22Rv1 (cell line): ENCODE data around the gene PLEKHG2.

Experiments
- H3K27ac ChIP-seq: fragments of 450-650 bp; 2 replicates; pipeline ENCODE4 v1.5.1; 2017
- ZFX ChIP-seq: fragments of 450-650 bp; IDR thresholded peaks from 2 replicates; pipeline ENCODE4 v1.6.1; 2017; ENCODE audit warnings: antibody characterized with exemption, borderline replicate concordance
- TF ChIP-seq, protein P1 (sequence below): fragments of 450-650 bp; IDR thresholded peaks from 2 replicates; pipeline ENCODE4 v1.5.1; 2017; ENCODE audit warnings: mild to moderate bottlenecking

The PLEKHG2 gene

DNA sequence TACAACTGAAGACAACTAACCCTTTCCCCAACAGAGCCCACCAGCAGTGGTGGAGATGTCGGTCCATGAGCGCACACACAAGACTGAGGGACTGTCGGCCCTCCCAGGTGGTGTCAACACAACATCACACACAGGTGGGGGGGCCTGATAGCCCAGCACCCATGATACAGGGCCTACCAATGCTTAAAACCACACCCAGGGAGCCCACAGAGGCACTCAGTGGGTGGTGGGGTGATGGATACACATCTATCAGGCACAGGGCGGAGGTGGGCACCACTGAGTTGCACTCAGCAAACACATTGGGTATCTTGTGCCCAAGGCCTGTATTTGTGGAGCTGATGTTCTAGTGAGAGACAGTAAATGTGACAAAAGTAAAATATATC lies 12.8 kb upstream of the PLEKHG2 start:
- TF ChIP-seq, protein P1, sequence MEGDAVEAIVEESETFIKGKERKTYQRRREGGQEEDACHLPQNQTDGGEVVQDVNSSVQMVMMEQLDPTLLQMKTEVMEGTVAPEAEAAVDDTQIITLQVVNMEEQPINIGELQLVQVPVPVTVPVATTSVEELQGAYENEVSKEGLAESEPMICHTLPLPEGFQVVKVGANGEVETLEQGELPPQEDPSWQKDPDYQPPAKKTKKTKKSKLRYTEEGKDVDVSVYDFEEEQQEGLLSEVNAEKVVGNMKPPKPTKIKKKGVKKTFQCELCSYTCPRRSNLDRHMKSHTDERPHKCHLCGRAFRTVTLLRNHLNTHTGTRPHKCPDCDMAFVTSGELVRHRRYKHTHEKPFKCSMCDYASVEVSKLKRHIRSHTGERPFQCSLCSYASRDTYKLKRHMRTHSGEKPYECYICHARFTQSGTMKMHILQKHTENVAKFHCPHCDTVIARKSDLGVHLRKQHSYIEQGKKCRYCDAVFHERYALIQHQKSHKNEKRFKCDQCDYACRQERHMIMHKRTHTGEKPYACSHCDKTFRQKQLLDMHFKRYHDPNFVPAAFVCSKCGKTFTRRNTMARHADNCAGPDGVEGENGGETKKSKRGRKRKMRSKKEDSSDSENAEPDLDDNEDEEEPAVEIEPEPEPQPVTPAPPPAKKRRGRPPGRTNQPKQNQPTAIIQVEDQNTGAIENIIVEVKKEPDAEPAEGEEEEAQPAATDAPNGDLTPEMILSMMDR, result no peak
- no peak for TF ChIP-seq ZFX

DNA sequence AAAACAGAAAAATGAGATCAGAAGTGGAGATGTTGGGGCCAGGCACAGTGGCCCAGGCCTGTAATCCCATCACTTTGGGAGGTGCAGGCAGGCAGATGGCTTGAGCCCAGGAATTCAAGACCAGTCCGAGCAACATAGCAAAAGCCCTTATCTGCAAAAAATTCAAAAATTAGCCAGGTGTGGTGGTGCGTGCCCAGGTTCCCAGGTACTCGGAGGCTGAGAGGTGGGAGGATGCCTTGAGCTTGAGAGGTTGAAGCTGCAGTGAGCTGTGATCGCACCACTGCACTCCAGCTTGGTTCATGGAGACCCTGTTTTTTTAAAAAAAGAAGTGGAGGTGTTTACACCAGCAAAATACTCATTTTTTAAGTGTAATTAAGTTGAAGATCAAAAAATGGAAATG lies 12.4 kb upstream of the PLEKHG2 start:
- H3K27ac ChIP-seq, result 0 out of 2 replicates have a peak overlapping the region, but pooled peaks have one; percentile 18
- no peak for TF ChIP-seq ZFX
- TF ChIP-seq, protein P1, result no peak

More for the DNA sequence above, 12.8 kb upstream of the PLEKHG2 start:
- no peak overlapping the region for H3K27ac ChIP-seq

DNA sequence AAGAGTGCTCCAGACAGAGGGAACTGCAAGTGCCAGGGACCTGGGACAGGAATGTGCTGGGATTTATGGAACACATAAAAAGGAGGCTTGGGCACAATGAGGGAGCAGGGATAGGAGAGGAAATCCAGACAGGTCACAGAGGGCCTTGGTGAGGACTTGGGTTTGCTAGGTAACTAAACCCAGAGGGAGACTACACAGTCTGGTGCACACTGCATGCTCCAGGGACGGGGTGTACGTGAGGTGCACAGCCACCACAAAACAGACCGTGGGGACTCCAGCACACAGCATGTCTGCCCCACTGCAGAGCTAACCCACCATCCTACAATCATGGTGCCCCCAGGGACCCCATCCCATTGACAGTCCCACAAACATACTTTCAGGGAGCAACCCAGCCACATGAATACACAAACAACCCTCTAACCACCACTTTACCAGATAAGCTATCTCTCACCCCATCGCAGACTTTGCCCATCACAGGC lies 11.4 kb upstream of the PLEKHG2 start:
- peak overlapping the region; percentile 81; the same call in 1 of the 2 replicates for H3K27ac ChIP-seq
- TF ChIP-seq, protein P1, result no peak
- no peak for TF ChIP-seq ZFX

DNA sequence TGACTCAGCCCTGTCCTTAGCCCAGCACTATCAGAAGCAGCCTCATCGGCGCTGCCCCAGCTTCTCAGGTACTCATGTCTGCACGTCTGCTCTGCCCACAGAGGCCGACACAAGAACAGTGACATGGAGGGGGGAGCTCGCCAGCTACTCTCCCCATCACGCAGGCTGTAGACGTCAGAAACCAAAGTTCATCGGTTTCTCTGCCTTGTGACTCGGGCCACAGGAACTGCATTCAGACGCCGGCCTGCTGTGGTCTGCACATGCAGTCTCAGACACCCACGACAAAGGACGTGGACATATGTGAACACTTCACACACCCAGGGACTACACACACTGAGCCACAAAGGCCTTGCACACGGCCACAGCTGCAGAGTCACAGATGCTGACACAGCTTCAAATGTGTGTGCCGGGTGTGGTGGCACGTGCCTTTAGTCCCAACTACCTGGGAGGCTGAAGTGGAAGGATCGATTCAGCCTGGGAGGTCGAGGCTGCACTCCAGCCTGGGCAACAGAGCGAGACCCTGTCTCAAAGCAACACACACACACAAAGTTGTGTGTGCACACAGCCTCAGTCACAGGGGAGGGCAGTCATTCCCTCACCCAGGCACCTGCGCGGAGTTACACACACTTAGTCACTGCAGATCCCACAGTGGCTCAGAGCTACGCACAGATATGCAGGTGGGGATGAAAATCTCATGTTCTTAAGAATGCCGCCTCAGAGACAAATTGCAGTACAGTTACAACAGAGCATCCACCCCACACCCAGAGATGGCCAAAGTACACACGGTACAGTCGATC lies 10.7 kb upstream of the PLEKHG2 start:
- no peak for TF ChIP-seq ZFX
- TF ChIP-seq, protein P1, result no peak
- peak overlapping the region; percentile 81 for H3K27ac ChIP-seq

DNA sequence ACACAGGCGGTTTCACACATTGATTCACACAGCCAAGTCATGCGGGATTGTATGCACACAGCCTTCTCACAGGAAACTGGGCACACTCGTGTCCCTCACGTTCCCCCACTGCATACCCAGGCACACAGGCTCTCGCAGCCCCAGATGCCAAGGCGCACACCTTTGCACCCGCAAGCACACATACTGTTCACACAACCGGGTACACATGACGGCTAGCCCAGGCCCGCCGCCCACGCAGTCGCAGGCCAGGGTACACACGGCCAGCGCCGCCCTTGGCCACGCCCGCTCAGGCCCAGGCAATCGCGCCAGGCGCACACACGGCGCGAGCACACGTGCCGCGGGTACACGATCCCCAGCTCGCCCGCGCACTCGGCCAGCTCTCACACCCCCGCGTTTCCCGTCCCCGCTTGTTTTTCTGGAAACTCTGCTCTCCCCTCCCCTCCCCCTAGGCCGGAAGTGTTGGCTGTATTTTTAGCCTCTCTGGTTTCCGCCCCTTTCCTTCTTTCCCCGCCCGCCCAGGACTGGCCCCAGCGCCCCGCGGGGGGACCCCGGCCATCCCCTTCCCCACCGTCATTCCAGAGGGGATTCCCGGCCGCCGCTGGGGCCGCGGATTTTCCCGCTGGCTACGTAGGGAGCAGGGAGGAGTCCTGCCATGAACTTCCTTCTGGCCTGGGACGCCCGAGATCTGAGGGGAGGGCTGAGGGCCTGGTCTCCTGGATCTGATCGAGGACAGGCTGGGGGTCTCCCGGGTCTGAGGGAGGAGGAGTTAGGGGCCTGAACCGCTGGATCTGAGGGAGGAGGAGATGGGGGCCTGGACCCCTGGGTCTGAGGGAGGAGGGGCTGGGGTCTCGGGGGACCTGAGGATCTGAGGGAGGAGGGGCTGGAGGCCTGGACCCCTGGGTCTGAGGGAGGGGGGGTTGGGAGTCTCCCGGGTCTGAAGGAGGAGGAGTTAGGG lies 9.8 kb upstream of the PLEKHG2 start:
- TF ChIP-seq, protein P1, result no peak
- TF ChIP-seq ZFX, result no peak
- peak overlapping the region; percentile 81 for H3K27ac ChIP-seq

DNA sequence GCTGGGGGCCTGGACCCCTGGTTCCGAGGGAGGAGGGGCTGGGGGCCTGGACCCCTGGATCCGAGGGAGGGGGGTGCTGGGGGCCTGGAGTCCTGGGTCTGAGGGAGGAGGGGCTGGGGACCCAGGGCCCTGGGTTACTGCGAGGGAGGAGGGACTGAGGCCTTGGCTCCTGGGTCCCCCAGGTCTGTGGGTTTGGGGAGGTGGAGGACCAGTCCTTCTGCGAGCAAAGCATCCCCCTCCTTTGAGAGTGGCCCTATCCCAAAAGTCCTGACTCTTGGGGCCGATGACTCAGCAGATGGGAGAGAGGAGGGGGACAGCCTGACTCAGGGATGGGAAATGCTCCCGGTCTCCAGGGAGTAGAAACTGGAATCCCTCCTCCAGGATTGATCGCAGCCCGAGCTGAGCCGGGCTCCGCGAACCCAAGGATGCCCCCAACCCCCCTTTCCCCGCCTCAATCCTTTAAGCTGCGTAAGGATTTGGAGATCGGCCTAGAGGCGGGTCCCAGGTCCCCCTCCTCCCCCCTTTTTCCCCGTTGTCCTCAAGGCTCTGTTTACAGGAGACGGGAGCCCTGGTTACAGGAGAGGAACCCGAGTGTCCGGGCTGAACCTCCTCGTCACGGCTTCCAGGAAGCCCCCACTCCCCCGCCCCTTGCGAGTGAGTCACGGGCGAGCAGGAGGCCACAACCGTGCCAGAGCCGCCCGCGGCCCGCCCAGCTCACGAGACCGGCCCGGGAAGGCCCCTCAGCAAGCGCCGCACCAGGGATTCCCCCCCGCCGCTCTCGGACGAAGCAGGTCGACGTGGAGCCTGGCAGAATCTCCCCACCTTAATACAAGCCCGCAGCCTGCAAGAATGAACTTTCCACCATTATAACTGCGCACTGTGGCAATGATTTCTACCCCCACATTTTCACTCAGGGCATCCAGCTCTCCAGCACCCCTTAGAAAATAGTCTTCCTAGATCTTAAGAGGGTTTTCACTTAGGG lies 8.8 kb upstream of the PLEKHG2 start:
- peak overlapping the region; percentile 81 for H3K27ac ChIP-seq
- no peak for TF ChIP-seq ZFX
